Effector memory CD8-positive, alpha-beta T cell (primary cell): Measurements from ENCODE around the gene MCRIP2.
"Not testable (repeated sequence)": the region's sequence is repeated elsewhere in the genome, so short reads cannot be mapped to it uniquely, and the experiment has no call there.

Experiments used
- ATAC-seq: fragments of 150-1000 bp; cut with Tn5 transposase; replicated peaks from 2 replicates; pipeline ENCODE4 v1.10.0; 2021; ENCODE audit warnings: mild to moderate bottlenecking, moderate library complexity
- DNase-seq, 3 experiments: peaks; one replicate each; pipeline ENCODE4 v3.0.0; 2021
- H3K27ac Mint-ChIP-seq, 2 donors: one replicate each; pipeline ENCODE4 v1.8.0; 2022; ENCODE audit warnings: mild to moderate bottlenecking in 2 of 2, mixed read lengths in 2 of 2, moderate library complexity in 2 of 2
- H3K27me3 Mint-ChIP-seq, 2 donors: one replicate each; pipeline ENCODE4 v1.8.0; 2022; ENCODE audit warnings: mixed read lengths in 2 of 2
- H3K36me3 Mint-ChIP-seq: one replicate; pipeline ENCODE4 v1.8.0; 2022; ENCODE audit warnings: mild to moderate bottlenecking, moderate library complexity, mixed read lengths; ENCODE audit not compliant: insufficient read depth
- H3K4me1 Mint-ChIP-seq, 2 donors: one replicate each; pipeline ENCODE4 v1.8.0; 2022; ENCODE audit warnings: low read depth in 2 of 2, mixed read lengths in 2 of 2
- H3K4me3 Mint-ChIP-seq, 2 donors: one replicate each; pipeline ENCODE4 v1.8.0; 2022; ENCODE audit warnings: mild to moderate bottlenecking in 2 of 2, mixed read lengths in 2 of 2, moderate library complexity in 2 of 2
- H3K9me3 Mint-ChIP-seq, 2 donors: one replicate each; pipeline ENCODE4 v1.8.0; 2022; ENCODE audit warnings: mixed read lengths in 2 of 2
- total RNA-seq, 9 experiments: gene quantifications; one replicate each; lab custom pipeline; 2026; lab: John Stamatoyannopoulos, UW

The MCRIP2 gene, protein sequence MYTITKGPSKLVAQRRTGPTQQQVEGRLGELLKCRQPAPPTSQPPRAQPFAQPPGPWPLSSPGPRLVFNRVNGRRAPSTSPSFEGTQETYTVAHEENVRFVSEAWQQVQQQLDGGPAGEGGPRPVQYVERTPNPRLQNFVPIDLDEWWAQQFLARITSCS
- total RNA-seq: 6.0 to 36.3 (median 22.7) reads per million in 9 experiments

DNA sequence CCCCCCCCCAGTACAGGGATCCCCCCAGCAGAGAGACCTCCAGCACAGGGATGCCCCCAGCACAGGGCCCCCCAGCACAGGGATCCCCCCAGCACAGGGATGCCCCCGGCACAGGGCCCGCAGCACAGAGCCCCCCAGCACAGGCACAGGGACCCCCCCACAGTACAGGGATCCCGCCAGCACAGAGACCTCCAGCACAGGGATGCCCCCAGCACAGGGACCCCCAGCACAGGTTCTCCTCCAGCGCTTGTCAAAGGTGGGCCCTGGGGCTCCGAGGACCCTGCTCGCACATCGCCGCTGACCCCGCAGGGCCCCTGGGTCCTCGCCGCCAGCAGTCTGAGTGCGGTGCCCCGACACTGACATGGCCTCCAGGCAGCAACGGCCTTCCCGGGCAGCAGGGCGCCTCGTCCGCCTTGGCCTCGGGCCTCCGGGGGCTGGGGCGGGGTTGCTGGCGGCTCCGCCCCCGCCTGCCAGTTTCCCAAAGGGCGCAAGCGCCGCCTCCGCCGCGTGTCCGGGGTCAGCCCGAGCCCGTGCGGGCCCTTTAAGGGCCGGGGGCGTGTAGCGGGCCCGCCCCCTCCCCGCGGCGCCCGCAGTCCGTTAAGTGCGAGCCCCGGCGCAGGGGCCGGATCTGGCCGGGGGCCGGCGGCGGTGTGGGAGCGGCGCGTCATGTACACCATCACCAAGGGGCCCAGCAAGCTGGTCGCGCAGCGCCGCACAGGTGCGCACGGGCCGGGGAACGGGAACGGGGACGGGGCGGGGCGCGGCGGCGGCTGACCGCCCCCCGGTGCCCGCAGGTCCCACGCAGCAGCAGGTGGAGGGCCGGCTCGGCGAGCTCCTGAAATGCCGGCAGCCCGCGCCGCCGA is at the start of gene MCRIP2:
Gene MCRIP2, plus strand, starts transcription at position 503 of the 863 bp plus-strand sequence. Its CDS starts 164 bp downstream, at position 667.
- Mint-ChIP-seq H3K27me3 (peaks cover 0 to 3% of the 10 kb centered on the region in 2 donors), H3K4me1 (peaks cover 3 to 9% of the 10 kb centered on the region in 2 donors), H3K36me3 (peaks cover 22% of the 10 kb centered on the region), H3K9me3 (peaks cover 0 to 2% of the 10 kb centered on the region in 2 donors), H3K4me3 (peak within 1 kb of the TSS; percentile 72), H3K27ac (peak within 1 kb of the TSS in 1 of 2 donors; percentile 57)
- peak; percentile 28 for ATAC-seq
- peak; percentile 37 to 42 (median 38) for DNase-seq

GRCh38 chr16:591892-592517 is 49.6 kb upstream of the MCRIP2 start:
- Mint-ChIP-seq H3K4me1 (peaks cover 51% of the 10 kb centered on the region in 2 donors), H3K9me3 (no peaks in the 10 kb centered on the region), H3K36me3 (peaks cover 27% of the 10 kb centered on the region), H3K27me3 (no peaks in the 10 kb centered on the region), H3K4me3 (peak overlapping the region; percentile 81 to 93), H3K27ac (no peak overlapping the region)
- no peak for ATAC-seq
- DNase-seq: no peak

- Mint-ChIP-seq H3K36me3 (peaks cover 29% of the 10 kb centered on the region), H3K9me3 (no peaks in the 10 kb centered on the region), H3K4me3 (peak overlapping the region in 1 of 2 donors; percentile 40), H3K27ac (peak overlapping the region in 1 of 2 donors; percentile 49), H3K4me1 (peaks cover 48 to 51% of the 10 kb centered on the region in 2 donors), H3K27me3 (no peaks in the 10 kb centered on the region)
- DNase-seq: no peak
- ATAC-seq: no peak
Observed at GRCh38 chr16:592518-593306, 48.9 kb upstream of the MCRIP2 start.

GRCh38 chr16:593406-593805 is 48.2 kb upstream of the MCRIP2 start:
- DNase-seq (no peak), ATAC-seq (no peak)
- Mint-ChIP-seq H3K9me3 (no peaks in the 10 kb centered on the region), H3K4me3 (peak overlapping the region in 1 of 2 donors; percentile 40), H3K36me3 (peaks cover 27% of the 10 kb centered on the region), H3K27me3 (no peaks in the 10 kb centered on the region), H3K4me1 (peaks cover 44 to 47% of the 10 kb centered on the region in 2 donors), H3K27ac (peak overlapping the region in 1 of 2 donors; percentile 49)

DNA sequence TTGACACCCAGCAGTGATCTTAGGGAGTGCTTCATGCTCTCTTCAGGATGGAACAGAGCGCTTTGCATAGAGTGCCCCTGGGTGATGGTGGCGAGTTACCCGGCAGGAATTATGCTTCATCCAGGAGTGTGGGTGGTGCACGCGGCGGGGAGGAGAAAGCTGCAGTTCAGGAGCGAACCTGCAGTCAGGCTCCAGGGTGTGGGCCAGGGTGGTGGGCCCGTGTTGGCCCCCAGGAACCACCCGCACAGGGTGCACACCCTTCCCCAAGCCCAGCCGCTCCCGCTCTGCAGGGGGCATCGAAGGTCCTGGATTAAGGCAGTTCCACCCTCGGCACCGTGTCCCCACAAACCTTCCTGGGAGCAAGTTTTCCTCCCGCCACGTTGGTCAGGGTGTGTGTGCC is 47.8 kb upstream of the MCRIP2 start:
- H3K4me3 Mint-ChIP-seq: peak overlapping the region in 1 of 2 donors; percentile 7
- no peak for DNase-seq
- H3K36me3 Mint-ChIP-seq: peaks cover 31% of the 10 kb centered on the region
- peaks cover 41 to 44% of the 10 kb centered on the region in 2 donors for H3K4me1 Mint-ChIP-seq
- no peaks in the 10 kb centered on the region for H3K9me3 Mint-ChIP-seq
- no peaks in the 10 kb centered on the region for H3K27me3 Mint-ChIP-seq
- no peak for ATAC-seq
- H3K27ac Mint-ChIP-seq: peak overlapping the region in 1 of 2 donors; percentile 49

GRCh38 chr16:595094-595528 is 46.5 kb upstream of the MCRIP2 start:
- Mint-ChIP-seq H3K27ac (no peak overlapping the region), H3K4me3 (no peak overlapping the region), H3K27me3 (no peaks in the 10 kb centered on the region), H3K4me1 (peaks cover 41 to 44% of the 10 kb centered on the region in 2 donors), H3K36me3 (peaks cover 23% of the 10 kb centered on the region), H3K9me3 (no peaks in the 10 kb centered on the region)
- DNase-seq: no peak
- ATAC-seq: no peak

- Mint-ChIP-seq H3K36me3 (peaks cover 18% of the 10 kb centered on the region), H3K27me3 (no peaks in the 10 kb centered on the region), H3K9me3 (no peaks in the 10 kb centered on the region), H3K27ac (peak overlapping the region; percentile 65 to 83), H3K4me3 (peak overlapping the region in 1 of 2 donors; percentile 41), H3K4me1 (peaks cover 36% of the 10 kb centered on the region in 2 donors)
- ATAC-seq: peak; percentile 31
- no peak for DNase-seq
Observed at GRCh38 chr16:595942-596735, 45.5 kb upstream of the MCRIP2 start.

- no peak overlapping the region for H3K4me3 Mint-ChIP-seq
- H3K9me3 Mint-ChIP-seq: no peaks in the 10 kb centered on the region
- no peak for ATAC-seq
- peak overlapping the region; percentile 65 to 83 for H3K27ac Mint-ChIP-seq
- no peaks in the 10 kb centered on the region for H3K27me3 Mint-ChIP-seq
- no peak for DNase-seq
- peaks cover 30 to 34% of the 10 kb centered on the region in 2 donors for H3K4me1 Mint-ChIP-seq
- H3K36me3 Mint-ChIP-seq: peaks cover 16% of the 10 kb centered on the region
Observed at GRCh38 chr16:596736-597060, 44.9 kb upstream of the MCRIP2 start.

GRCh38 chr16:597655-598054 is 44.0 kb upstream of the MCRIP2 start:
- ATAC-seq, DNase-seq: not testable (repeated sequence)

DNA sequence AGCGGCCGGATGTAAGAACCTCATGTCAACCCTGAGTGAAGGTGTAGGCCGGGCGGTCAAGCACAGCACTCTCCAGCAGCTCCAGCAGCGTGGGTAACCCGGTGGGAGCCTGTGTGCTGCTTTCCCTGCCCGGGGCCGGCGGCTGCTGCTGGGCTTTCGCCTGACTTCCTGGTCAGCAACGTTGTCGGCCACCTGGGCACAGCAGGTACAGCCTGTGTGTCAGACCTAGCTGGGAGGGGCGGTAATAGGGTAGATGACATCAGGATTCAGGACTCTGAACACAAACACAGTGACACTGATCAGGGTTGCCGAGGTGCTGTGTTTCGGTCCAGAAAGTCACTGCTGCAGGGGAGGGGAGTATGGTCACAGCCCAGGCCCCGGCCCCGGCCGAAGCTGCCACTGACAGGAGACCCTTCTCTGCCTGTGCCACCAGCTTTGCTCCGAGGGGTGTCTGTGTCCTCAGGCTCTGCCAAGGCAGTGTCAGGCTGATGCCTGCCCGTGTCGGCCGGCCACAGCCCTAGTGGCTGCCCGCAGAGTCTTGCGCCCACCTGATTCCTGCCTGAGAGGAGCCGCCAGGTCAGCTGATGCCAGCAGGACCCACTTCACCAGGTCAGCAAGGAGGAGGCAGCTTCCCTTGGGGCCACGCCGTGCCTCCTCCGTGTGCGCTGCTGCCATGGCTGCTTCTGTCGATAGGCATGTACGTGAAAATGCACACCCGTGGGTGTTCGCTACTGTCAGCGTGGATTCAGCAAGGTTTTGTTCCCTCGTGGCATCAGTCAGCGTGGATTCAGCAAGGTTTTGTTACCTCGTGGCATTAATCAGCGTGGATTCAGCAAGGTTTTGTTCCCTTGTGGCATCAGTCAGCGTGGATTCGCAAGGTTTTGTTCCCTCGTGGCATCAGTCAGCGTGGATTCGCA is 42.5 kb upstream of the MCRIP2 start:
- H3K9me3 Mint-ChIP-seq: no peaks in the 10 kb centered on the region
- no peaks in the 10 kb centered on the region for H3K27me3 Mint-ChIP-seq
- DNase-seq (no peak), ATAC-seq (no peak)
- peak overlapping the region in 1 of 2 donors; percentile 70 for H3K27ac Mint-ChIP-seq
- H3K4me3 Mint-ChIP-seq: no peak overlapping the region
- peaks cover 28 to 32% of the 10 kb centered on the region in 2 donors for H3K4me1 Mint-ChIP-seq
- peaks cover 13% of the 10 kb centered on the region for H3K36me3 Mint-ChIP-seq

More at GRCh38 chr16:597655-598054, 44.0 kb upstream of the MCRIP2 start:
- H3K9me3 Mint-ChIP-seq, H3K27me3 Mint-ChIP-seq, H3K4me3 Mint-ChIP-seq, H3K27ac Mint-ChIP-seq: not testable (repeated sequence)
- peaks cover 13% of the 10 kb centered on the region for H3K36me3 Mint-ChIP-seq
- peaks cover 26 to 28% of the 10 kb centered on the region in 2 donors for H3K4me1 Mint-ChIP-seq

DNA sequence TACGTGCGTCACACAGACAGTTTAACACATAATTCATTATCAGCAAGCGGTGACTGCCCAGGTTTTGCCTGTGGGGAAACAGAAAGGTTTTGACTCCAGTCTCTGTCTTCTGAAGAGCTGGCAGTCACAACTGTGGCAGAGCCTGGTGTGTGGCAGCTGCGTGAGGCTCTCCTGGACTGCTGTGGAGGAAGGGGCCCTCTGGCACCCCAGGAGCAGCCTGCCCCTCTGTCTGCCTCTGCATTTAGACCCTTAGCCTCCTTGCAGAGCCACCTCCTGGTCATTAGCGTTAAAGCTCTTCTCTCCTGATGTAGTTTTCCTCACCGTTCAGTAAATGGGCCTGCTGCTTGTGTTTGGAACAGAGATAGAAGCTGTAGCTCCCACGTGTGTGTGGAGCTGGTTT is 40.8 kb upstream of the MCRIP2 start:
- DNase-seq (no peak), ATAC-seq (no peak)
- H3K36me3 Mint-ChIP-seq: peaks cover 13% of the 10 kb centered on the region
- no peaks in the 10 kb centered on the region for H3K9me3 Mint-ChIP-seq
- H3K4me1 Mint-ChIP-seq: peaks cover 19 to 20% of the 10 kb centered on the region in 2 donors
- no peak overlapping the region for H3K27ac Mint-ChIP-seq
- H3K4me3 Mint-ChIP-seq: no peak overlapping the region
- H3K27me3 Mint-ChIP-seq: no peaks in the 10 kb centered on the region
